ENCODE results near the gene TREML2.

- no peak for TF ChIP-seq POLR2A (IDR thresholded peaks at IDR 0.05)
- TF ChIP-seq CTCF (IDR thresholded peaks at IDR 0.05): no peak
These were observed 15.7 kb upstream of the TREML2 start for GRCh38 chr6:41216616-41217015.

All from adrenal gland (tissue), 5 donors.